22Rv1 (cell line): Measurements from ENCODE around the gene SLPI.

ENCODE experiments used
- H3K27ac ChIP-seq: fragments of 450-650 bp; 2 replicates; pipeline ENCODE4 v1.5.1; 2017
- ZFX ChIP-seq: fragments of 450-650 bp; IDR thresholded peaks from 2 replicates; pipeline ENCODE4 v1.6.1; 2017; ENCODE audit warnings: antibody characterized with exemption, borderline replicate concordance
- TF ChIP-seq, protein P1 (sequence below): fragments of 450-650 bp; IDR thresholded peaks from 2 replicates; pipeline ENCODE4 v1.5.1; 2017; ENCODE audit warnings: mild to moderate bottlenecking

The SLPI gene

DNA sequence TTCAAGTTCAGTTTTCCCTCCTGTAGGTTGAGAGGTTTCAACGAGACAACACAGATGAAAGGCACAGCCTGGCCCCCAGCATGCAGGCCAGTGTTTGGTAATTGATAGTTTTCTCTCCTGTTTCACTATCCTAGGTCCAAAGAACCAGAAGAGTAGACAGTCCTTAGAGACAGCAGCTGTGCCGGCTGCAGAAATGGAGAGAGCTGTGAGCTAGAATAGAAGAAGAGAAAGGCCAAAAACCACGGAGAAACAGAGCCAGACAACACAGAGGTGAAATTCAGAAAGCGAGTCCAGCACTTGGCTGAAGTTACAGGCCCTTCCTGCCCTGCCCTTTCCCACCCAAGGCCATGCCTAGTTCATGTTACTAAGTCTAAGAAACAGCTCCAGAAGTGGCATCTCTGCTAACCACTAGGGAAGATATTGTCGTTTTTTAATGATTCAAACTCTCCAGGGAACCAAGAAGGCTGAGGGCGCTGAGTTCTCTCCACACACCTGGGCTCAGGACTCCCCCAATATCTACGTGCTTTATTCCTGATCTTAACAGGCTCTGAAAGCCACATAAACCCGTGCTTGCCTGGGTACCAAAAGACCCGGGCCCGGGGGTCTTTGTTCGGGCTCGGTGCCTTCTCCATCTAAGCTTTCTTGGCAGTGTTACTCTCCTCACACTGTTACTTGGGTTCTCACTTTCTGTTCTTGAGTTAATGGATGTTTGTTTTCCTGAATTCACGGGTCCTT, 35.7 kb upstream of the SLPI start:
- H3K27ac ChIP-seq: no peak overlapping the region

DNA sequence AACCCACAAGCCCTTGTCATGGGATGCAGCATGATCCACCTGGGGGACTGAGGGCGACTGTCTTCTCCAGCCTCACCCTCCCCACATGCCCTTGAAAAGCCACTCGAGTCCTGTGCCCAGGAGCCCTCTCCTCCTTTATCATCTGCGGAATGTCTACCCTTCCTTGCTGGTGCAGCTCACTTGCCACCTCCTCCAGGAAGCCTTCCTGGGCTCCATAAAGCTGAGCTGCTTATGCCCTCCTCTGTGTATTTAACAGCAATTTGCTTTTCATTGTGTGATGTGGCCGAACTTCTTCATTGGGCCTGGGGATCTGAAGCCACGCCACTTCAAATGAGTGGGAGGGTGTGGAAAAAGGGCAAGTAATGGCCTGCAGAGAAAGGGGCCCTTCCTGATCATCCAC, 34.5 kb upstream of the SLPI start:
- TF ChIP-seq, protein P1, sequence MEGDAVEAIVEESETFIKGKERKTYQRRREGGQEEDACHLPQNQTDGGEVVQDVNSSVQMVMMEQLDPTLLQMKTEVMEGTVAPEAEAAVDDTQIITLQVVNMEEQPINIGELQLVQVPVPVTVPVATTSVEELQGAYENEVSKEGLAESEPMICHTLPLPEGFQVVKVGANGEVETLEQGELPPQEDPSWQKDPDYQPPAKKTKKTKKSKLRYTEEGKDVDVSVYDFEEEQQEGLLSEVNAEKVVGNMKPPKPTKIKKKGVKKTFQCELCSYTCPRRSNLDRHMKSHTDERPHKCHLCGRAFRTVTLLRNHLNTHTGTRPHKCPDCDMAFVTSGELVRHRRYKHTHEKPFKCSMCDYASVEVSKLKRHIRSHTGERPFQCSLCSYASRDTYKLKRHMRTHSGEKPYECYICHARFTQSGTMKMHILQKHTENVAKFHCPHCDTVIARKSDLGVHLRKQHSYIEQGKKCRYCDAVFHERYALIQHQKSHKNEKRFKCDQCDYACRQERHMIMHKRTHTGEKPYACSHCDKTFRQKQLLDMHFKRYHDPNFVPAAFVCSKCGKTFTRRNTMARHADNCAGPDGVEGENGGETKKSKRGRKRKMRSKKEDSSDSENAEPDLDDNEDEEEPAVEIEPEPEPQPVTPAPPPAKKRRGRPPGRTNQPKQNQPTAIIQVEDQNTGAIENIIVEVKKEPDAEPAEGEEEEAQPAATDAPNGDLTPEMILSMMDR: no peak
- TF ChIP-seq ZFX: no peak
- H3K27ac ChIP-seq: no peak overlapping the region

More for the DNA sequence above, 35.7 kb upstream of the SLPI start:
- TF ChIP-seq, protein P1: no peak
- TF ChIP-seq ZFX: no peak

DNA sequence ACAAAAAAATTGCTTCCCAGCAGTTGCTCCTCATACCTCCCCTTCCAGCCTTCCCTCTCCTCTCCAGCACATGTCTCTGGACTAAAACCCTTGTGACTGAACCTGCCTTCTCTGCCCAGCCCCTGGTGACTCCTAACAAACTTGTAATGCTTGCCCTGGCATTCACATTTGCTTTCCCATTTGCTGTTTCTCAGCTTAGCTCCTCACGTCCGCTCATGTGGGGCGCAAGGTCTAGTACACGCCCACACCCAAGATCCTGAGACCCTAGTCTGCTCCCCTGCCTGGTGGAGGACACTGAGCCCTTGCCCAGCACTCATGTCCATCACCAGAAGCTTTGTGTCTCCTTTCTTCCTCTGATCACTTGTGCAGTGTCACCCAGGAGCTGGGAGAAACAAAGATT, 34.0 kb upstream of the SLPI start:
- no peak for TF ChIP-seq ZFX
- TF ChIP-seq, protein P1: no peak
- no peak overlapping the region for H3K27ac ChIP-seq

DNA sequence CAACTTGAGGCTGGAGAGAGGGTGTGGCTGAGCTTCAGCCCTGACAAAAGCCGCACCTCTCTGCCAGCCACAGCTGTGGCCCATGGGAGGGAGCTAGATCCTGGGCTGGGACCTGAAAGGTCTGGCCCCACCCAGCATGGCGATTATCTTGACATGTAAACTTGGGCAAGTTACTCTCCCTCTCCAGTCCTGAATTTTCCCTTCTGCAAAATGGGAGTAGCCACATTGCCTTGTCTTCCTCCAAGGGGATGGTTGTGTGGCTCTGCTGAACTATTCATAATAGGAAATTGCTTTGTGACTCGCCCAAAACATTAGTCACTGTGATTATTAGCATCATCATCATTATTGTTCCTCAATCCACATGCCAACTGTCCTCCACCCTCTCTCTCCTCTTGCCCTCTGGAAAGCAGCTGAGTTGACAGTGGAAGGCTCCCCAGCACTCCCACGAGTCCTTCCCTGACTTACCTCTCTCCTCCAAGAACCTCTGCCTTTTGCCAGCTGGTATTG, 29.2 kb upstream of the SLPI start:
- TF ChIP-seq ZFX: no peak
- TF ChIP-seq, protein P1: no peak
- no peak overlapping the region for H3K27ac ChIP-seq

DNA sequence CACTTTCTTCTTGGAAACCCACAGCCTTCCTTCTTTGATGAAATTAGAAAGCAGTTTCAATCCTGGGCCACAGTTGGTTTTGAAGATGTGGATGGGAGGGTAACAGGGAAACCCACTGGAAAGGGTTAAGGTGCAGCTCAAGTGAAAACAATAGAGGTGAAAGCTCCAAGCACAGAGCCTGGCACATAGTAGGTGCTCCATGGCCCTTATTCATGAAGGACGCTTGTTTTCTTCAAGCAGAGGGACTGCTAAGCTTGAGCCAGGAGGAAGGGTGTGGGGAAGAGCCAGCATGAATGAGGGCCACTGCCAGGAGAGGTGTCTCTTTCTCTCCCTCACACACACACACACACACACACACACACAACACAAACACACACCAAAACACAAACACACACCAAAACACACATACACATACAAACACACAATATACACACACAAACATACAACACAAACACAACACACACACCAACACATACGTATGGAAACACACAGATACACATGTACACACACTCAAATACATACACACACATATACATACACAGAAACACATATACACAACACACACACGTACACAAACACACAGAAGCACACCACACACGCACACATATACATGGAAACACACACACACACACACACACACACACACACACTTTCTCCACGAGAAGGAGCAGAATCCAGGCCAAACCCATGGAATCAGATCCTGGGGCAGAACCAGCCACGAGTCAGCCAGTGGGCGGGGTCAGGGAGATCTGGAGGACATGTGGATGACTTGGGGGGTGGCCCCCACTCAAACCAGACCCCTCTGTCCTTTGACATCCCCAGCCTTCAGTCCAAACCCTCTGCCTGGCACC, 28.6 kb upstream of the SLPI start:
- TF ChIP-seq, protein P1: no peak
- TF ChIP-seq ZFX: no peak
- no peak overlapping the region for H3K27ac ChIP-seq

DNA sequence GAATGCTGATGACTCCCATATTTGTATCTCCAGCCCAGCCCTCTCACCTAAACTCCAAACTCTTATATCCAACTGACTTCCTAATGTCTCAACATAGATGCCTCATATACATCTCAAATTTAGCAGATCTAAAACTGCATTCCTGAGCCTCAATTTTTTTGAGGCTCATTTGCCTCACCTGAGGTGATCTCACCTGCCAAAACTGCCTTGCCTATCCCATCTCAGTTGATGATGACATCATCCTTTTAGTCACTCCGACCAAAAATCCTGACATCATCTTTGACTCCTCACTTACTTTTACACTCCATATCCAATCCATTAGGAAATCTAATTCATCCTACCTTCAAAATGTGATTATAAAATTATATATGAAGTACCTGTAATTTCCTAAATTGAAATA, 25.6 kb upstream of the SLPI start:
- H3K27ac ChIP-seq: no peak overlapping the region
- TF ChIP-seq, protein P1: no peak
- TF ChIP-seq ZFX: no peak

DNA sequence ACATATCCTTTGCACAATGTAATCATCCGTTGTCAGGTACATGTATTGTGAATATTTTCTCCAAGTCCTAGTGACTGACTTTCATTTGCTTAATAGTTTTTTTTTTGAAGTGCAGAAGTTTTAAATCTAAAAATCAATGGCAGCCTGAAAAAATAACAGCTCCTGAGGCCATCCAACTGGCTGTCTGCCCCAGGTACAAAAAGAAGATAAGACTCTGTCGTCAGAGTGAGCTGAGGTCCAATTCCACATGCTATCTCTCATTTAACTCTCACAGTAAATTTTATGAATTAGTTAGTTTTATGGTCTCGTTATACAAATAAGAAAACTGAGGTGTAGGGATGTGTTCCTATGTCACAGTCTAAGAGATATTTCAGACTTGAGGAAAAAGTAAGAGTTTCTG, 21.0 kb upstream of the SLPI start:
- no peak for TF ChIP-seq ZFX
- TF ChIP-seq, protein P1: no peak
- no peak overlapping the region for H3K27ac ChIP-seq
